ENCODE results near the gene EEFSEC.

The EEFSEC gene

DNA sequence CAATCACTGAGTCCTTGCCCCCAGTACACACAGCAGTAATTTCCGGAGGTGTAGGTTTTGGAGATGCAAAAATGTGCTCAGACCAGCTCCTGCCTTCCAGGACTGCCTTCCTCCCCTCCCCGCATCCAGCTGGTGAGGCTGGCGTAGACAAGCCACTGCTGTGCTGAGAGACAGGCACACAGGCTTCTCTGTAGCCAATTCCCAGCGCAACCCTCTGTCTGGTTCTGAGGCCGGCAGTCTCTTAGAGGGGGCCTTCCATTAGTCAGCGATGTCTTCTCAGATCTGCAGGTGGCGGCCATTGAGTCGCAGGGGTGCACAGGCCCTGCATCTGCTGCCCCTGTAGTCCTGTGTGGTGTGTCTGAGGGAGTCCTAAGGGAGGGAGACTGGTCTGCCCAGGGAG lies 199.0 kb downstream of the EEFSEC start:
- no peak for TF ChIP-seq CTCF (conservative IDR thresholded peaks at IDR 0.05; ENCODE audit: low read depth, low read length)
- no peak overlapping the region for H3K4me3 ChIP-seq (ENCODE audit: low read length)
- DNase-seq (ENCODE audit: low read depth) = no peak

DNA sequence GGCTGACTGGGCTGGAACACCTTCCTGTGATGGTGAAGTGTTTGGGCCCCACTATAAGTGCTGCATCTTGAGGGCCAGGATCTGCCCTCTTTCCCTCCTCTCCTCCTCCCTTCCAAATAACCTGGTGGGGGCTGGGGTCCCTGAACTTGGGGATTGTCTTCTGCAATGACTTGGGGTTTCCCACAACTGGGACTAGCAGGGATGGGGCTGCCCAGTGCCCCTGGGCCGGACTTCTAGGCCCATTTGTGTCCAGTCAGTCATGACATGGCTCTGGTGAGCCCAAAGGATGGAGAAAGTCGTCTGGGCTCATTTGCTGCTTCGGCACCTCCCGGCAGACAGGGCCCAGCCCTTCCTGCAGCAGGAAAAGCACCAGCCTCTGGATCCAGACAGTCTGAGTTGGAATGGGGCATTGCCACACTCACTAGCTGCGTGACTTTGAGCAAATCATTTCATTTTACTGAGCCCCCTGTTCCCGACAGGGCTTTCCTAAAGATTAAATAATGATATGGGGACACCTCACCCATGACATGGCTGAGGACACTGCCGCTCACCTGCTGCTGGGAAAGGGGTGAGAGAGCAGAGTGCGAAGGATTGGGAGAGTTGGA lies 200.2 kb downstream of the EEFSEC start:
- H3K4me3 ChIP-seq (ENCODE audit: low read length) = no peak overlapping the region
- no peak for DNase-seq (ENCODE audit: low read depth)
- no peak for TF ChIP-seq CTCF (conservative IDR thresholded peaks at IDR 0.05; ENCODE audit: low read depth, low read length)

DNA sequence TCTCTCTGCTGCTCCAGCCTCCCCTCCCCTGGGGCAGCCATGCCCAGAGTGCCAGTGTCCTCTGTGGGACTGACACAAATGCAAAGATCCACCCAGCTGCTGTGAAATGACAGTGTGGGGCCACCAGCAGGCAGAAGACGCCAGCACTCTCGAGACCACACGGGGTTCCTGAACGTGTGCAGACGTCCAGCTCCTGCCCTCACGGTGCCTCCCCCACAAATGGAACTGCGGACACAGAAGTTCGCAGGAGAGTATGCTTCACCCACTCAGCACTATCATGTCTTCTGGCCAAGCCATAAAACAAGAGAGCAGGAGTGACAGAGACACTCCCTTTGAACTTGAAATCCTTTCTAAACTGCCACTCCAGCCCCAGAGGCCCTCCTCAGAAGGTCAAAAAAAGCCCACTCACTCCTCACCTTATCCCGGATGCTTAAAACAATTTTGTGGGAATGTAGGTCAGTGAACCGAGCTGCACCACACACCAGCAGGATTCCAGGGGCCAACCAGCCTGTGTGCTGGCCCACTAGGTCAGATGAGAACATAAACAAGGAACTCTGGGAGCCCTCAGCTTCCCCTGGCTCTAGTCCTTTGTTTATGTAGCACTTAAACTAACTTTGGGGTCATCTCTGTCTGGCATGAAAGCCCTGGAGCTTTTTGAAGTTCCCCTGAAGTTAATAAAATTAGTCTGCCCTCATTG lies 200.9 kb downstream of the EEFSEC start:
- DNase-seq (ENCODE audit: low read depth) = no peak
- no peak for TF ChIP-seq CTCF (conservative IDR thresholded peaks at IDR 0.05; ENCODE audit: low read depth, low read length)

DNA sequence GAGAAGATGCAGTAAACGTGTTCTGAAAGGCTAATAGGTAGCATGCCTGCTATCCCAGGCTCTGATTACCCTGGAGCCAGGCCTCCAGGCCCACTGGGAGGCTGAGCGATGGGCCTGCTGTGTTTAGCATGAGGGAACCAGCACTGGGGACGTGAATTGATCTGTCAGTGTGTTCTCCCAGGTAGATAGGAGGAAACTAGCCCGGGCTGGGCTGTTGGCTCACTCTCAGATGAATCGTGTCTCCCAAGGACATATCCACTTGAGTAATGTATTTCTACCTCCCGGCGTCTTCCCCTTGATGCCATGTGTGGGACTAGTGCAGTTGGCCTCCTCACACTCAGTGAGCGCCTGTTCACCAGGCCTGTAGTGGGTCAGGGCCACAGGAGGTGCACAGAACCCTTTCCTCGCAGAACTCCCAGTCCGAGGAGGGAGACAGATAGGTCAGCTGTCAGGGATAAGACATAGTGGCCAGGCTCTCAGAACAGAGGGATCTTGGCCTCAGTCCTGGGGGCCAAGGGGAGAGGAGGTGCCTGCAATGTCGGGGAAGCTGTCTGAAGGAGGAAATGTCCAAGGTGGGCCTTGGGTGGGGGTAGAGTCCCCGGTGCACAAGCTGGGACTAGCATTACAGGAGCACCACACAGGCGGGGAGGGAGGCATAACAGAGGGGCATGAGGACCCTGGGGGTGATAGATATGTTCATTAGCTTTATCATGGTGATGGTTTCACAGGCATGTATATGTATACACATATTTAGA lies 201.7 kb downstream of the EEFSEC start:
- no peak for DNase-seq (ENCODE audit: low read depth)
- no peak for TF ChIP-seq CTCF (conservative IDR thresholded peaks at IDR 0.05; ENCODE audit: low read depth, low read length)
- H3K4me3 ChIP-seq (ENCODE audit: low read length) = no peak overlapping the region

More for the DNA sequence above, 200.9 kb downstream of the EEFSEC start:
- H3K4me3 ChIP-seq (ENCODE audit: low read length) = no peak overlapping the region

GRCh38 chr3:128355543-128355919 lies 202.2 kb downstream of the EEFSEC start:
- H3K4me3 ChIP-seq (ENCODE audit: low read length) = no peak overlapping the region
- no peak for TF ChIP-seq CTCF (conservative IDR thresholded peaks at IDR 0.05; ENCODE audit: low read depth, low read length)
- DNase-seq (ENCODE audit: low read depth) = no peak

GRCh38 chr3:128356822-128357221 lies 203.5 kb downstream of the EEFSEC start:
- DNase-seq (ENCODE audit: low read depth) = no peak
- no peak for TF ChIP-seq CTCF (conservative IDR thresholded peaks at IDR 0.05; ENCODE audit: low read depth, low read length)
- no peak overlapping the region for H3K4me3 ChIP-seq (ENCODE audit: low read length)

Data from retinal pigment epithelial cell (primary cell).